ENCODE measurements around the gene WBP2. TPM values are rescaled to one million over a fixed set of nuclear protein-coding genes. Genes with fewer than 3 reads are reported as not detected.
A peak's percentile ranks its signal among the peaks of the same experiment; 100 is the strongest.
"Not testable (repeated sequence)": the region's sequence is repeated elsewhere in the genome, so short reads cannot be mapped to it uniquely, and the experiment has no call there.

WBP2 gene
- total and polyA plus RNA-seq, 5 donors from 2014 or later, result 77.7 to 118 (median 92.2) TPM

DNA sequence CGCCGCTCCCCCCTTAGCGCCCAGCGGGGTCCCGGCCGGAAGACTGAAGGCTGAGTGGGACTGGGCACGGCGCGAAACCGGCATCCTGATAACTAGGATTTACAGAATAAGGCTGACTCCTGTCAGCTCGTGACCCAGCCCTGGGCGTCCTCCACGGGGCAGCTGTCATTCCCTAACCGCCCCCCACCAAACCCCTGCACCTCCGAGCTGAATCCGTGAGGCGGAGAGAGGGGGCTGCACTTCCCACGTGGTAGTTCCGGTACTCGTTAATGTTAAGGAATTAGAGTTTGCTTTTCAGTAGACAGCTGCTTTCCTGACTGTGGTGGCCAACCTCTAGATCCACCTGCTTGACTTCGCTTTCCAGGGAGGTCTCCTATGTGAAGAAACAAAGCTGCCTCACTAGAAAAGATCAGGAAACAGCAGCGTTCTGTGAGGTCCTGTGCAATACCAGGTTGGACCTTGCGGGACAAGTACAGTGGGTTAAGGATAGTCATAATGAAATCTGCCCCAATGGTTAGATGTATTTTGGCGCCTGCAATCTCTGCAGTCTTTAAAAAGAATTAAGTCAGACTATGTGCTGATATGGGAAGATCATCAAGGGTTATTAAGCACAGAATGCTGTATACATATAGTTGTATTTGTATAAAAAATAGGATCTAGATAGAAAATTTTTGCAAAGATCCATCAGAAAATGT lies 1.1 kb upstream of the WBP2 start:
- no peak for ATAC-seq (ENCODE audit: low read depth in 2 of 2)
- peak overlapping the region in 3 of 4 donors; percentile 91 to 92 (median 92) for H3K4me3 Mint-ChIP-seq
- Histone ChIP-seq H3K4me3 (ENCODE audit: low read depth, low read length) (peak overlapping the region; percentile 79), H3K9me3 (ENCODE audit: control insufficient read depth in 2 of 2, low read length in 2 of 2) (no peaks in the 10 kb centered on the region), H3K4me1 (ENCODE audit: control insufficient read depth, insufficient read depth, low read length, poor library complexity, severe bottlenecking) (peaks cover 36% of the 10 kb centered on the region), H3K27ac (ENCODE audit: insufficient read depth, low read length, poor library complexity, severe bottlenecking) (peak overlapping the region; percentile 92), H3K27me3 (ENCODE audit: control insufficient read depth, insufficient read depth, low read length) (no peaks in the 10 kb centered on the region), H3K36me3 (ENCODE audit: control insufficient read depth, insufficient read depth, low read length) (peaks cover 5% of the 10 kb centered on the region)
- no peaks in the 10 kb centered on the region for H3K27me3 Mint-ChIP-seq
- peaks cover 0 to 1% (median 0%) of the 10 kb centered on the region in 7 donors for H3K9me3 Mint-ChIP-seq
- DNase-seq, result peak in 1 of 3 donors; percentile 45
- peaks cover 3% of the 10 kb centered on the region for H3K36me3 Mint-ChIP-seq
- peak overlapping the region in 2 of 3 donors; percentile 94 to 98 for H3K27ac Mint-ChIP-seq
- peaks cover 5 to 51% (median 26%) of the 10 kb centered on the region in 4 donors for H3K4me1 Mint-ChIP-seq

DNA sequence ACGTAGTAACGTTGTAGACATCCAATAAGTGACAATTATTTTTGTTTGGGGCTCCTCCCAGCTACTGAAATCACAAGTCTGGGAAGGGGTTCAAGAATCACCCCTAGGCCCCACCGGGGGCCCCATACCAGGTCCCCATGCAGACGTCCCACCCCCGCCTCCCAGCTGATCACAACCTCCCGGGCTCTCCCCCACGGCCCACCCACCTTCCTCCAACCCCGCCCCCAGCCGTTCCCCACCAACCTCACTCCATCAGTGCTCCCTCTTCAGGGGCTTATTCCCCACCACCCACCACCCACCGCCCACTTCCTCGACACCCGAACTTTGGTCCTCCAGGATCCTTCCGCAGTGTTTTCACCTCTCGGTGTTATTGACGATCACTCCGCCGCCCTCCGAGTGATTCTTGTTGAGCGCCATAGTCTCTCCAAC lies 240 bp downstream of the WBP2 start:
- no peaks in the 10 kb centered on the region for H3K27me3 Mint-ChIP-seq
- H3K4me1 Mint-ChIP-seq, result peaks cover 5 to 51% (median 26%) of the 10 kb centered on the region in 4 donors
- no peak overlapping the region for H3K27ac Mint-ChIP-seq
- Histone ChIP-seq H3K27me3 (ENCODE audit: control insufficient read depth, insufficient read depth, low read length) (no peaks in the 10 kb centered on the region), H3K9me3 (ENCODE audit: control insufficient read depth in 2 of 2, low read length in 2 of 2) (no peaks in the 10 kb centered on the region), H3K4me1 (ENCODE audit: control insufficient read depth, insufficient read depth, low read length, poor library complexity, severe bottlenecking) (peaks cover 36% of the 10 kb centered on the region), H3K4me3 (ENCODE audit: low read depth, low read length) (peak overlapping the region; percentile 93), H3K36me3 (ENCODE audit: control insufficient read depth, insufficient read depth, low read length) (peaks cover 16% of the 10 kb centered on the region), H3K27ac (ENCODE audit: insufficient read depth, low read length, poor library complexity, severe bottlenecking) (peak overlapping the region; percentile 92)
- H3K4me3 Mint-ChIP-seq, result no peak overlapping the region
- peaks cover 3% of the 10 kb centered on the region for H3K36me3 Mint-ChIP-seq
- ATAC-seq (ENCODE audit: low read depth in 2 of 2) (peak in 1 of 2 donors; percentile 0), DNase-seq (no peak)
- H3K9me3 Mint-ChIP-seq, result peaks cover 0 to 1% (median 0%) of the 10 kb centered on the region in 7 donors

DNA sequence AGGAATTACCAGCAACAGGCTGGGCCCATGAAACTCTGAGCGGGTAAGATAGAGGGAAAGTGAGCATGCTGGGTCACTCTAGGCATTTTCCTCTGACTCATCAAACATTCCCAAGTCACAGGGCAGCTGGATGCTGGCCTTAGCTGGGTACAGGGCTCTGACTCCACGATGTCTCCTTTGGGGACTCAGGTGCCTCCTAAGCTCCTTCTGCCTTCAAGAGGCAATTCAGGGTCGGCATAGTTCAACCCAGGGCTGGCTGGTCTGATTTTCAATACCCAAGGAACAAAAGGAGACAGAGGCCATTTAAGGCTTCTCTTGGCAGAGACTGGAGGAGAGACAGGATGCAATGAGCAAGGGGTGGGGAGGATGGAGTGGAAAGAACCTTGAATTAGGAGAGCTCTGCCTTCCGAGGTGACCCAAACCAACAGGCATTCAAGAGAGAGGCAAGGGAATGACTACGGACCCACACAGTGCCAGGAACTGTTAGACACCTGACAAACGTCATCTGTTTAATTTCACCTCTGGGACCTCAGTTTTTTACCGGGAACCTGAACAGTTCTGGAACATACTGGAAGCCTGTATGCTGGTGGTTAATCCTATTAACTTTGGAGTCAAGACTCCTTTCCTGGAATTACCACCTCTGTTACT lies 910 bp downstream of the WBP2 start:
- no peaks in the 10 kb centered on the region for H3K9me3 ChIP-seq (ENCODE audit: control insufficient read depth in 2 of 2, low read length in 2 of 2)
- peaks cover 0 to 1% (median 0%) of the 10 kb centered on the region in 7 donors for H3K9me3 Mint-ChIP-seq
- no peaks in the 10 kb centered on the region for H3K27me3 Mint-ChIP-seq
- peaks cover 22% of the 10 kb centered on the region for H3K36me3 ChIP-seq (ENCODE audit: control insufficient read depth, insufficient read depth, low read length)
- ATAC-seq (ENCODE audit: low read depth in 2 of 2) (no peak), DNase-seq (no peak)
- H3K4me1 ChIP-seq (ENCODE audit: control insufficient read depth, insufficient read depth, low read length, poor library complexity, severe bottlenecking), result peaks cover 36% of the 10 kb centered on the region
- no peaks in the 10 kb centered on the region for H3K27me3 ChIP-seq (ENCODE audit: control insufficient read depth, insufficient read depth, low read length)
- peaks cover 9% of the 10 kb centered on the region for H3K36me3 Mint-ChIP-seq
- H3K4me3 ChIP-seq (ENCODE audit: low read depth, low read length), result peak overlapping the region; percentile 93
- peaks cover 5 to 51% (median 30%) of the 10 kb centered on the region in 4 donors for H3K4me1 Mint-ChIP-seq
- peak overlapping the region; percentile 92 for H3K27ac ChIP-seq (ENCODE audit: insufficient read depth, low read length, poor library complexity, severe bottlenecking)
- H3K4me3 Mint-ChIP-seq, result no peak overlapping the region
- H3K27ac Mint-ChIP-seq, result no peak overlapping the region

DNA sequence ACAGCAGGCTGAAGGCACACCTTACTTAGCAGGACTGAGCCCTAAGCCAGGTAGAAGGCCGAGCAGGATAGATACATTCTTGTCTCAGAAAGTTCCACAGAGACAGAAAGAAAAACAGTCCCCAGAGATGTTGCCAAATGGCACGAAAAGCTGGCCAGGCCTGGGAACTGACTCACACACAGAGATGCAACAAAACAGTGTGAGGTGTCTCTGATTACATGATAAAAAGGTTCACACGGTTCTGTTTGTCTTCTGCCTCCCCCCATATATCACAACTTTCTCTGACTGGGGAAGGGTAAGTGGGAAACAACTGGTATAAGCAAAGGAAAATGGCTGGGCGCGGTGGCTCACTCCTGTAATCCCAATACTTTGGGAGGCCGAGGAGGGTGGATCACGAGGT lies 1.7 kb downstream of the WBP2 start:
- peaks cover 34% of the 10 kb centered on the region for H3K4me1 ChIP-seq (ENCODE audit: control insufficient read depth, insufficient read depth, low read length, poor library complexity, severe bottlenecking)
- Mint-ChIP-seq H3K9me3 (peaks cover 0 to 1% (median 0%) of the 10 kb centered on the region in 7 donors), H3K27me3 (no peaks in the 10 kb centered on the region), H3K36me3 (peaks cover 14% of the 10 kb centered on the region), H3K27ac (peak overlapping the region; percentile 26 to 55 (median 35)), H3K4me1 (peaks cover 6 to 49% (median 27%) of the 10 kb centered on the region in 4 donors), H3K4me3 (peak overlapping the region in 1 of 4 donors; percentile 74)
- no peaks in the 10 kb centered on the region for H3K9me3 ChIP-seq (ENCODE audit: control insufficient read depth in 2 of 2, low read length in 2 of 2)
- no peak overlapping the region for H3K4me3 ChIP-seq (ENCODE audit: low read depth, low read length)
- ATAC-seq (ENCODE audit: low read depth in 2 of 2) (no peak), DNase-seq (no peak)
- H3K36me3 ChIP-seq (ENCODE audit: control insufficient read depth, insufficient read depth, low read length), result peaks cover 30% of the 10 kb centered on the region
- peak overlapping the region; percentile 47 for H3K27ac ChIP-seq (ENCODE audit: insufficient read depth, low read length, poor library complexity, severe bottlenecking)
- H3K27me3 ChIP-seq (ENCODE audit: control insufficient read depth, insufficient read depth, low read length), result no peaks in the 10 kb centered on the region

DNA sequence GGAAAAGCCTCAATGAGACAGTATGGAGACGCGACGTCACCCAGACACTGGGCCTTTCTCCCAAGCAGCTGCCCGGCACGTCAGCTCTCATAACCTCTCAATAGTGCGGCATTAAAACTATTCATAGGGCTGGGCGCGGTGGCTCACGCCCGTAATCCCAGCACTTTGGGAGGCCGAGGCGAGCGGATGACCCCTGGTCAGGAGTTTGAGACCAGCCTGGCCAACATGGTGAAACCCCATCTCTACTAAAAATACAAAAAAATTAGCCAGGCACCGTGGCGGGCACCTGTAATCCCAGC lies 3.5 kb downstream of the WBP2 start:
- not testable (repeated sequence) for H3K27ac Mint-ChIP-seq; H3K27me3 ChIP-seq (ENCODE audit: control insufficient read depth, insufficient read depth, low read length); H3K27me3 Mint-ChIP-seq; DNase-seq; H3K9me3 Mint-ChIP-seq; H3K9me3 ChIP-seq (ENCODE audit: control insufficient read depth in 2 of 2, low read length in 2 of 2); H3K27ac ChIP-seq (ENCODE audit: insufficient read depth, low read length, poor library complexity, severe bottlenecking); ATAC-seq (ENCODE audit: low read depth in 2 of 2); H3K4me3 ChIP-seq (ENCODE audit: low read depth, low read length)
- Mint-ChIP-seq H3K36me3 (peaks cover 16% of the 10 kb centered on the region), H3K4me1 (peaks cover 9 to 44% (median 30%) of the 10 kb centered on the region in 4 donors), H3K4me3 (peak overlapping the region in 3 of 4 donors; percentile 10 to 75 (median 43))
- Histone ChIP-seq H3K4me1 (ENCODE audit: control insufficient read depth, insufficient read depth, low read length, poor library complexity, severe bottlenecking) (peaks cover 33% of the 10 kb centered on the region), H3K36me3 (ENCODE audit: control insufficient read depth, insufficient read depth, low read length) (peaks cover 47% of the 10 kb centered on the region)

DNA sequence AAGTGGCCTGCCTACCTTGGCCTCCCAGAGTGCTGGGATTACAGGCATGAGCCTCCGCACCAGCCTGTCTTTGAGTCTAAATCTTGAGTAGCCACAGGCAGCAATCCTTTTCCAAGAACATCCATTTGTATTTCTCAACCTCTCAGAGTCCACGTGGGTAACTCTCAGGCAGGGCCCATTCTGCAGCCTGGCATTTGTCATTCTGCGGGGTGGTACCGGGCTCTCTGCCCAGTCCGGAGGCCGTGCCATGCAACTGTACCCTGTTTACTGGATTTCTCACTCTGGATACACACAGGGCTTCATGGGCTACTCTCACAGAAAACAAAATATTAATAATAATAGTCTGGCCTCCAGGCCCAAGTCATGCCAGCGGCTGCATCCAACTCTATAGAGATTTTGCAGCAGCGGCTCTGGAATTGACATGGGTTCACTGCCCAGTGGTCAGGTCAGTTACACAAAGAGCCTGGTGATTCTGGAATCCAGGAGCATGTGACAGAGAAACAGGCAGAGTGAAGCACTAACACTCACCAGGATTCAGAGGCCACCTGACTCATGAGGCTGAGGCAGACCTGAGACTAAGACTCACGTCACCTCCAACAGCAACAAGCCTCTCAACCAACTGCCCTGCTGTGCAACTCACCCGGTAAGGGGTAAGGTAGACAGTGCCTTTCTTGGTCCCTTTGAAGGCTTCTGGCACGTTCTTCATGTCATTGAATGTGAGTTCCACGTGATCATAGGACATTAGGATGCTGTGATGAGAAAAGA lies 4.0 kb downstream of the WBP2 start:
- H3K27ac ChIP-seq (ENCODE audit: insufficient read depth, low read length, poor library complexity, severe bottlenecking), result no peak overlapping the region
- H3K4me3 ChIP-seq (ENCODE audit: low read depth, low read length), result no peak overlapping the region
- no peaks in the 10 kb centered on the region for H3K27me3 ChIP-seq (ENCODE audit: control insufficient read depth, insufficient read depth, low read length)
- Mint-ChIP-seq H3K9me3 (peaks cover 0 to 1% (median 0%) of the 10 kb centered on the region in 7 donors), H3K27ac (no peak overlapping the region), H3K36me3 (peaks cover 16% of the 10 kb centered on the region), H3K4me1 (peaks cover 4 to 39% (median 25%) of the 10 kb centered on the region in 4 donors), H3K27me3 (no peaks in the 10 kb centered on the region), H3K4me3 (peak overlapping the region in 3 of 4 donors; percentile 10 to 75 (median 43))
- ATAC-seq (ENCODE audit: low read depth in 2 of 2), result no peak
- H3K36me3 ChIP-seq (ENCODE audit: control insufficient read depth, insufficient read depth, low read length), result peaks cover 50% of the 10 kb centered on the region
- peaks cover 29% of the 10 kb centered on the region for H3K4me1 ChIP-seq (ENCODE audit: control insufficient read depth, insufficient read depth, low read length, poor library complexity, severe bottlenecking)
- no peak for DNase-seq
- H3K9me3 ChIP-seq (ENCODE audit: control insufficient read depth in 2 of 2, low read length in 2 of 2), result no peaks in the 10 kb centered on the region

DNA sequence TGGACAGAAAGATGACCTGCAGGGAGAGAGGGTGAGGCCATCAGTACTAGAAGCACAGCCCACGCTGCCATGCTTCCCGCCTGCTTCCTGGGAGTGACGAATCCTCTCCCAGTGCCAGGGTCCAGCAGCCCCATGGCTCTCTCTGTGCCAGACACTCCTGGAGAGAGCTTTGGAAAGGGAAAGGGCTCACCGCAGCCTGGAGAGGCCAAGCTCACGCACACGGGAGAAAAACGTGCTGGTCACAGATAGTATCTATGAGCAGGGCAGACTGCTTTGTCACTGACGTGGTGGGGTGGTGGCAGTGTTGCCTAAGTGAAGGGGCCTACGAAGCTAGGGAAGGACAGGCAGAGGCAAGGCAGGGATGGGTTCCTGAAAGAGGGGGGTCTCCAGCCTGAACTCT lies 5.4 kb downstream of the WBP2 start:
- Mint-ChIP-seq H3K9me3 (peaks cover 0 to 1% (median 0%) of the 10 kb centered on the region in 7 donors), H3K27me3 (no peaks in the 10 kb centered on the region), H3K4me1 (peaks cover 4 to 49% (median 25%) of the 10 kb centered on the region in 4 donors), H3K27ac (peak overlapping the region in 1 of 3 donors; percentile 11), H3K36me3 (peaks cover 16% of the 10 kb centered on the region), H3K4me3 (peak overlapping the region in 1 of 4 donors; percentile 75)
- DNase-seq (no peak), ATAC-seq (ENCODE audit: low read depth in 2 of 2) (no peak)
- Histone ChIP-seq H3K9me3 (ENCODE audit: control insufficient read depth in 2 of 2, low read length in 2 of 2) (no peaks in the 10 kb centered on the region), H3K27me3 (ENCODE audit: control insufficient read depth, insufficient read depth, low read length) (no peaks in the 10 kb centered on the region), H3K36me3 (ENCODE audit: control insufficient read depth, insufficient read depth, low read length) (peaks cover 56% of the 10 kb centered on the region), H3K4me1 (ENCODE audit: control insufficient read depth, insufficient read depth, low read length, poor library complexity, severe bottlenecking) (peaks cover 31% of the 10 kb centered on the region), H3K27ac (ENCODE audit: insufficient read depth, low read length, poor library complexity, severe bottlenecking) (no peak overlapping the region), H3K4me3 (ENCODE audit: low read depth, low read length) (no peak overlapping the region)

Data from CD4-positive, CD25-positive, alpha-beta regulatory T cell (primary cell).